ENCODE results near the gene ZNF362. TPM values are rescaled to one million over a fixed set of nuclear protein-coding genes. Genes with fewer than 3 reads are reported as not detected.

ZNF362 gene
- total RNA-seq, 1 experiment from 2014 or later = 10.8 TPM

- no peak overlapping the region for H3K9ac ChIP-seq (ENCODE audit: low read length)
- no peaks in the 10 kb centered on the region for H3K36me3 ChIP-seq (ENCODE audit: low read depth, low read length)
- TF ChIP-seq CTCF (conservative IDR thresholded peaks at IDR 0.05; ENCODE audit: low read depth, low read length) (no peak), EZH2phosphoT487 (IDR thresholded peaks at IDR 0.05; ENCODE audit: borderline replicate concordance, low read length) (no peak), EZH2 (IDR thresholded peaks at IDR 0.05; ENCODE audit: low read length, unreplicated experiment) (no peak)
- H3K4me1 ChIP-seq (ENCODE audit: insufficient read depth, low read length) = peaks cover 4% of the 10 kb centered on the region; the same call in 1 of the 2 replicates
- intact Hi-C loops (cut with micrococcal nuclease) = no loop called here
- H3K4me2 ChIP-seq (ENCODE audit: low read length) = no peak overlapping the region
- CTCF ChIA-PET = no interaction called here
- no peaks in the 10 kb centered on the region for H3K9me3 ChIP-seq (ENCODE audit: low read length)
- H2AFZ ChIP-seq (ENCODE audit: low read length) = no peak overlapping the region
- H3K27ac ChIP-seq (ENCODE audit: low read length) = no peak overlapping the region
- no peaks in the 10 kb centered on the region for H3K9me2 ChIP-seq (replicated peaks; ENCODE audit: low read length)
- BruUV-seq (replicated peaks) = no TSS peak
- no peaks in the 10 kb centered on the region for H3F3A ChIP-seq (ENCODE audit: low read length, unreplicated experiment)
- no peaks in the 10 kb centered on the region for H3K27me3 ChIP-seq (ENCODE audit: low read length)
- no peak overlapping the region for H3K4me3 ChIP-seq (ENCODE audit: low read length)
- DNase-seq (no peak), ATAC-seq (no peak)
- POLR2A ChIA-PET (ENCODE audit: unreplicated experiment) = no interaction called here
- no peaks in the 10 kb centered on the region for H3K79me2 ChIP-seq (ENCODE audit: low read length)
- no peaks in the 10 kb centered on the region for H4K20me1 ChIP-seq (ENCODE audit: low read length)
Measured at GRCh38 chr1:33275195-33275594, 18.9 kb downstream of the ZNF362 start.

DNA sequence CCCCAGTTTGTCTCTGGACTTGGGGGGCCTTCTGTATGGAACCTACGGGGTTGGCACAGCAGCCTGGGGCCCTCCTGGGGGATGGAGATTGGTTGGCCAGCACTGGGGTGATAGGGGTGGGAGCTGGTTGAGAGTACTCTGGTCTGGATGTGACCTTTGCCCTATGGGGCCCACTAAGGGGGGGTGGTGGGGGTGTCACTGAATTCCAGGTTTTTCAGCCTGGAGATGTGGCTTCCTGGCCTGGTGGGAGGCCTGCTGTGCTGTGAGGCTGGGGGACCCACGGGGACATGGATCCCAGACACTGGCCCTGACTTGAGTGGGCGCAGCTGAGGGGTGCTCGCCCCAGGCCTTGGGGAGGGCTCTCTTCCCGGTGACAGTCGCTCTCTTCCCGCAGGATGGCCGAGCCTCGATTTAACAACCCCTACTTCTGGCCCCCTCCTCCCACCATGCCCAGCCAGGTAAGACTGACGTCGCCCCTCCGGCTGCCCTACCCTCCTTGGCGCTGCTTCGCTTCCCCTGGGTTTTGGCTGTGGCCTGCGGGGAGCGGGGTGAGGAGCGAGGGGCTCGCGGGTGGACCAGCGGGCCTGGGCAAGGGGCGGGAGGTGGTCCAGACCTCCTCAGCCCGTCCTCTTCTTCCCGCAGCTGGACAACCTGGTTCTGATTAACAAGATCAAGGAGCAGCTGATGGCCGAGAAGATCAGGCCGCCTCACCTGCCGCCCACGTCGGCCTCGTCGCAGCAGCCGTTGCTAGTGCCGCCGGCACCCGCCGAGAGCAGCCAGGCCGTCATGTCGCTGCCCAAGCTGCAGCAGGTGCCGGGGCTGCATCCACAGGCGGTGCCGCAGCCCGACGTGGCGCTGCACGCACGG lies 19.6 kb downstream of the ZNF362 start:
- Histone ChIP-seq H3K4me2 (ENCODE audit: low read length) (no peak overlapping the region), H4K20me1 (ENCODE audit: low read length) (no peaks in the 10 kb centered on the region), H3K27me3 (ENCODE audit: low read length) (no peaks in the 10 kb centered on the region), H3K27ac (ENCODE audit: low read length) (no peak overlapping the region), H3K9me2 (replicated peaks; ENCODE audit: low read length) (no peaks in the 10 kb centered on the region), H2AFZ (ENCODE audit: low read length) (no peak overlapping the region), H3K4me3 (ENCODE audit: low read length) (no peak overlapping the region), H3K79me2 (ENCODE audit: low read length) (no peaks in the 10 kb centered on the region), H3K9me3 (ENCODE audit: low read length) (no peaks in the 10 kb centered on the region), H3K9ac (ENCODE audit: low read length) (no peak overlapping the region), H3F3A (ENCODE audit: low read length, unreplicated experiment) (no peaks in the 10 kb centered on the region), H3K4me1 (ENCODE audit: insufficient read depth, low read length) (peaks cover 4% of the 10 kb centered on the region; the same call in 1 of the 2 replicates), H3K36me3 (ENCODE audit: low read depth, low read length) (no peaks in the 10 kb centered on the region)
- POLR2A ChIA-PET (ENCODE audit: unreplicated experiment) = no interaction called here
- DNase-seq (no peak), ATAC-seq (no peak)
- intact Hi-C loops (cut with micrococcal nuclease) = no loop called here
- CTCF ChIA-PET = no interaction called here
- TF ChIP-seq CTCF (conservative IDR thresholded peaks at IDR 0.05; ENCODE audit: low read depth, low read length) (no peak), EZH2 (IDR thresholded peaks at IDR 0.05; ENCODE audit: low read length, unreplicated experiment) (no peak), EZH2phosphoT487 (IDR thresholded peaks at IDR 0.05; ENCODE audit: borderline replicate concordance, low read length) (no peak)
- BruUV-seq (replicated peaks) = no TSS peak
